AML-193 (cell line): ENCODE measurements around the gene C7orf33.

Experiments used
- DNase-seq, 2 experiments: peaks; one replicate each; lab custom pipeline; 2025; lab: John Stamatoyannopoulos, UW

C7orf33 gene

DNA sequence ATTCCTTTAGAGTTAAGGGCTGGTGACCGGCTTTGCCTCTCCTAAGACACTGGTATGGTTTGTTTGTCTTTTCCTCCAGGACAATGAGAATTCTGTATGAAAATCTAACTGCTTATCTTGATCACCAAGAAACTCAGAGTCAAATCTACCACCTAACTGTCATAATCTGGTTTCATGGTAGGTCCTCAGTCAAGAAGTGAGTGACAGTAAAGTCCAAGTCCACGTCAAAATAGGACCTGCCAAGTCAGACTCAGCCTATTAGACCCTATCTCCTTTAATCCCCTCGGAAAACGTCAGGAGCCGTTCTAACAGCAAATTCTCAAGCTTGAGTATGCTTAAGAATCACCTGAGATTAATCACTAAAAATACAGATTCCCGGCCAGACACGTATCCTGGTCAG lies 37.4 kb downstream of the C7orf33 start:
- no peak for DNase-seq

- DNase-seq = no peak
Observed at GRCh38 chr7:148630078-148630477, 39.5 kb downstream of the C7orf33 start.

DNA sequence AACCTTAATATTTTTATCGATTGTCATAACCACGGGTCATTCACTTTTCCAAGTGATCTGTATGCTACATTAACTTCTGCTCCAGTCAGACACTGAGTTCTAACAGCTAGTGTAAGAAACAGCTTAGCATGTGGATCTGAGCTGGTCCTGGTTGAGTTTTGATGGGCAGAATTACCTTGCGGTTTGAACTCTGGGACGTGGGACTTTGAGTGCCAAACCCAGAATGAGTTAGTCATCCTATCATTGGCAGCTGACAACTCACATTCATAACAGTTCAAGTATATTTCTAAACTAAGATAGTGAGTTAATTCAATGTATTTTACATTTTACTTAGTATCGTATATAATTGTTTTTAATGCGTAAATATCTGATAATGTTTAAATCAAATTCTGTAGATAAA lies 43.2 kb downstream of the C7orf33 start:
- DNase-seq = no peak

DNA sequence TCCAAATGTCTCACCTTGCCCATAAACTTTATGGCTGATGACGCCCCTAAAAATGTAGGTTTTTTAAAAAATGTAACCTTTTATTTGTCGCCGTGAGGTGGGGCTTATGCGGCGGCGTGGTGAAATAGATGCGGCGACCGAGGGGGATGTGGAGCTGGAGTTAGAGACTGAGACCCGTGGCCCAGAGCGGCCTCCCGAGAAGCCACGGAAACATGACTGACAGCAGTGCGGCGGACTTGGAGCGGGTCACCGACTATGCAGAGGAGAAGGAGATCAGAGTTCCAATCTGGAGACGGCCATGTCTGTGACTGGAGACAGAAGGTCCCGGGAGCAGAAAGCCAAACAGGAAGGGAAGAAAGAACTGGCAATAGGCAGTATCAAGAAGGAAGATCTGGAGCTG lies 46.5 kb downstream of the C7orf33 start:
- no peak for DNase-seq

GRCh38 chr7:148645898-148646297 lies 55.3 kb downstream of the C7orf33 start:
- no peak for DNase-seq

GRCh38 chr7:148650232-148650858 lies 59.8 kb downstream of the C7orf33 start:
- DNase-seq = no peak

- no peak for DNase-seq
Observed at GRCh38 chr7:148652773-148653172, 62.2 kb downstream of the C7orf33 start.

- DNase-seq = no peak
Observed at GRCh38 chr7:148657929-148658328, 67.4 kb downstream of the C7orf33 start.

DNA sequence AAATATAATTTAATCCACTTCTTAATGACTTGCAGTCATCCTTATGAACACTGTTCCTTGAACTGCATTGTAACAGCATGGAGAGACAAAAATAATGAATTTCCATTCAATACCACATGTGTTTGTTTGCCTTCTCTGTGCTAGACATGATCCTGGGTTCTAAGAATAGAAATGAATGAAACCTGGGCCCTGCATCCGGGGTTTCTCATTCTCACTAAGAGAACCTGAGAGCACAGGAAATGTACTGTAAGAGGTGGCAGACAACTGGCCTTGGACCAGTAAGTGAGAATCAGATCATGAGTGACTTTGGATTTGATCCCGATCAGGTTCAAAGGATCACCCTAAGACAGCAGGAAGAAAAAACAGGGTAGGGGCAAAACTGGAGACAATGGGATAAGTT lies 70.9 kb downstream of the C7orf33 start:
- no peak for DNase-seq

DNA sequence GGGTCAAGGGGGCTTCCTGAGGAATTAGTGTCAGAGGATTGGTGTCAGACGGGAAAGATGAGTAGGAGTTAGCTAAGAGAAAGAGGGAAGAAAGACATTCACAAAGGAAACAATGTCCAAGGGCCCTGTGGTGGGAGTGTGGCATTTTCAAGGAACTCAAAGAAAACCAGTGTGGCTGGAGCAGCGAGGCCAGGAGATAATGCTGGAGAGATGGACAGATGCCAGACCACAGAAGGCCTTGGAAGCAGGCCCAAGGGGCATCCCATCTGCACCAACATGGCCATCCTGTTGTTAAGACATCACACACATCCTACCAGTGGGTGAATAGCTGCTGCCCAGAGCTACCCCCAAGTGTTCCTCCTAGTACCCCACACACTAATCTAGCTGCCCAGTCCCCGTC lies 72.1 kb downstream of the C7orf33 start:
- no peak for DNase-seq

- no peak for DNase-seq
Observed at GRCh38 chr7:148664324-148664723, 73.8 kb downstream of the C7orf33 start.

DNA sequence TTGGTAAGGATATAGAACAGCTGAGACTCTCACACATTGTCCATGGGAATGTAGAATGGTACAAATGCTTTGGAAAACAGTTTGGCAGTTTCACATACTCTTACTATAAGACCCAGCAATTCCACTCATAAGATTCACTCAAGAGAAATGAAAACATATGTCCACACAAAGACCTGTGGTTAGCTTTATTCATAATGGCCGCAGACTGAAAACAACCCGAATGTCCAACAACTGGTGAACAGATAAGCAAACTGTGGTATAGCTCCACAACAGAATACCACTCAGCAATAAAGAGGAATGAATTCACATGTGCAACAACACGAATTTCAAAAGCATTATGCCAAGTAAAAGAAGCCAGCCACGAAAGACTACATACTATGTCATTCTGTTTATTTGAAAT lies 74.7 kb downstream of the C7orf33 start:
- DNase-seq = no peak
